Measurements from ENCODE around the gene CREBRF. TPM values are rescaled to one million over a fixed set of nuclear protein-coding genes. Genes with fewer than 3 reads are reported as not detected.

CREBRF gene
- total and polyA plus RNA-seq, 2 of the 4 experiments (the other 2 are of a cell fraction) = 3.2 to 16.1 TPM

DNA sequence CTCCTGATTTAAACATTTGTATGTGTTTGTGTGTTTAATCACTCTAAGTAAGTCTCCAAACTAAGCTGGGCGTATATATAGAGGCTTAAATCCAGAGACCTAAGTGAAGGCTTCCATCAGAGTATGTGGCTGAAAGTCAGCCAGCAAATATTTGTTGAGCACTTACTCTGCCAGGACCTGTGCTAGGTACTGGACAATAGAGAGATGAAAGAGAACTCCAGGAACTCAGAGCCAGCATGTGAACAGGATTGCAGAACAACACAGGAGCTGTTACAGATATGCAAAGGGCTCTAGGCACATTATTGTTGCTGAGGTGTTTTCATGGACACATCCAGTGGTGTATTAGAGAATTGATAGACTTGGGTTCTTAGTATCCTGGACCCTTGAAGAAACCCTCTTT is 83.5 kb downstream of the CREBRF start:
- whole genome bisulfite sequencing, 2 experiments (ENCODE audit: extremely low coverage in 2 of 2, insufficient read length in 1 of 2) = no CpG with 5 or more reads among the region's 1 CpG
- ChIA-PET CTCF (no interaction called here), POLR2A (ENCODE audit: unreplicated experiment) (no interaction called here)
- H3K79me1 ChIP-seq (ENCODE audit: low read depth in 1 of 2, low read length in 2 of 2) = peaks cover 0 to 3% of the 10 kb centered on the region in 2 experiments; a peak in 2 of 4 replicates
- no peaks in the 10 kb centered on the region; the same call in 1 of the 2 replicates for H3K9me1 ChIP-seq (ENCODE audit: insufficient read depth, low read length)
- no peak overlapping the region for H2AFZ ChIP-seq (replicated peaks; ENCODE audit: low read length, poor library complexity)
- no peak overlapping the region for H2BK15ac ChIP-seq (ENCODE audit: low read depth, low read length)
- no peak for ATAC-seq (ENCODE audit: low read depth)
- no peak overlapping the region for H2BK120ac ChIP-seq (ENCODE audit: low read depth, low read length)
- no peak for DNase-seq
- intact Hi-C loops (cut with micrococcal nuclease) = loop anchor here (5.0 kb wide), 3 partner anchors 42 to 432 kb away; no protein-coding TSS in a partner anchor
- no peak overlapping the region for H3K9ac ChIP-seq (ENCODE audit: low read depth, low read length)
- in situ Hi-C loops (cut with MboI; ENCODE audit: low sequenced_read_pairs) = loop anchor here (5.0 to 10.0 kb wide), 2 partner anchors 157 to 435 kb away; partner anchors contain the start of gene ATP6V0E1
- no peak overlapping the region for H4K5ac ChIP-seq (ENCODE audit: low read depth, low read length)
- no peak for TF ChIP-seq FOS (IDR thresholded peaks at IDR 0.05; ENCODE audit: low read depth, low read length)
- no peak for TF ChIP-seq RCOR1 (IDR thresholded peaks at IDR 0.05; ENCODE audit: insufficient replicate concordance, low read length)
- no peak for TF ChIP-seq MXI1 (IDR thresholded peaks at IDR 0.05; ENCODE audit: borderline replicate concordance, low read depth, low read length)
- no peak for TF ChIP-seq CEBPB (IDR thresholded peaks at IDR 0.05; ENCODE audit: low read depth, low read length)
- TF ChIP-seq, protein P1, sequence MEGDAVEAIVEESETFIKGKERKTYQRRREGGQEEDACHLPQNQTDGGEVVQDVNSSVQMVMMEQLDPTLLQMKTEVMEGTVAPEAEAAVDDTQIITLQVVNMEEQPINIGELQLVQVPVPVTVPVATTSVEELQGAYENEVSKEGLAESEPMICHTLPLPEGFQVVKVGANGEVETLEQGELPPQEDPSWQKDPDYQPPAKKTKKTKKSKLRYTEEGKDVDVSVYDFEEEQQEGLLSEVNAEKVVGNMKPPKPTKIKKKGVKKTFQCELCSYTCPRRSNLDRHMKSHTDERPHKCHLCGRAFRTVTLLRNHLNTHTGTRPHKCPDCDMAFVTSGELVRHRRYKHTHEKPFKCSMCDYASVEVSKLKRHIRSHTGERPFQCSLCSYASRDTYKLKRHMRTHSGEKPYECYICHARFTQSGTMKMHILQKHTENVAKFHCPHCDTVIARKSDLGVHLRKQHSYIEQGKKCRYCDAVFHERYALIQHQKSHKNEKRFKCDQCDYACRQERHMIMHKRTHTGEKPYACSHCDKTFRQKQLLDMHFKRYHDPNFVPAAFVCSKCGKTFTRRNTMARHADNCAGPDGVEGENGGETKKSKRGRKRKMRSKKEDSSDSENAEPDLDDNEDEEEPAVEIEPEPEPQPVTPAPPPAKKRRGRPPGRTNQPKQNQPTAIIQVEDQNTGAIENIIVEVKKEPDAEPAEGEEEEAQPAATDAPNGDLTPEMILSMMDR (conservative IDR thresholded peaks at IDR 0.05; ENCODE audit: low read depth, low read length) = no peak
- TF ChIP-seq, protein P2, sequence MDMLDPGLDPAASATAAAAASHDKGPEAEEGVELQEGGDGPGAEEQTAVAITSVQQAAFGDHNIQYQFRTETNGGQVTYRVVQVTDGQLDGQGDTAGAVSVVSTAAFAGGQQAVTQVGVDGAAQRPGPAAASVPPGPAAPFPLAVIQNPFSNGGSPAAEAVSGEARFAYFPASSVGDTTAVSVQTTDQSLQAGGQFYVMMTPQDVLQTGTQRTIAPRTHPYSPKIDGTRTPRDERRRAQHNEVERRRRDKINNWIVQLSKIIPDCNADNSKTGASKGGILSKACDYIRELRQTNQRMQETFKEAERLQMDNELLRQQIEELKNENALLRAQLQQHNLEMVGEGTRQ (IDR thresholded peaks at IDR 0.05; ENCODE audit: low read depth, low read length) = no peak
- no peak for TF ChIP-seq SMC3 (IDR thresholded peaks at IDR 0.05; ENCODE audit: low read depth, low read length)
- TF ChIP-seq MAZ (IDR thresholded peaks at IDR 0.05; ENCODE audit: borderline replicate concordance, low read depth, low read length) = no peak
- no peak for TF ChIP-seq BHLHE40 (IDR thresholded peaks at IDR 0.05; ENCODE audit: low read depth, low read length)
- TF ChIP-seq POLR2A (IDR thresholded peaks at IDR 0.05; ENCODE audit: low read depth, low read length) = no peak
- no peak for TF ChIP-seq CHD1 (IDR thresholded peaks at IDR 0.05; ENCODE audit: low read depth, low read length)
- TF ChIP-seq RFX5 (IDR thresholded peaks at IDR 0.05; ENCODE audit: low read depth, low read length) = no peak
- no peak for TF ChIP-seq NFE2L2 (IDR thresholded peaks at IDR 0.05; ENCODE audit: low read depth, low read length)
- TF ChIP-seq, protein P3, sequence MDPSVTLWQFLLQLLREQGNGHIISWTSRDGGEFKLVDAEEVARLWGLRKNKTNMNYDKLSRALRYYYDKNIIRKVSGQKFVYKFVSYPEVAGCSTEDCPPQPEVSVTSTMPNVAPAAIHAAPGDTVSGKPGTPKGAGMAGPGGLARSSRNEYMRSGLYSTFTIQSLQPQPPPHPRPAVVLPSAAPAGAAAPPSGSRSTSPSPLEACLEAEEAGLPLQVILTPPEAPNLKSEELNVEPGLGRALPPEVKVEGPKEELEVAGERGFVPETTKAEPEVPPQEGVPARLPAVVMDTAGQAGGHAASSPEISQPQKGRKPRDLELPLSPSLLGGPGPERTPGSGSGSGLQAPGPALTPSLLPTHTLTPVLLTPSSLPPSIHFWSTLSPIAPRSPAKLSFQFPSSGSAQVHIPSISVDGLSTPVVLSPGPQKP (IDR thresholded peaks at IDR 0.05; ENCODE audit: borderline replicate concordance, low read depth, low read length) = no peak
- no peak overlapping the region for H3K56ac ChIP-seq (ENCODE audit: extremely low read depth, insufficient read depth, low read length)
- BruUV-seq (replicated peaks) = no TSS peak
- no peak overlapping the region for H3K4ac ChIP-seq (ENCODE audit: low read depth, low read length)
- no peaks in the 10 kb centered on the region for H4K20me1 ChIP-seq (ENCODE audit: insufficient read depth, low read length)
- no peak overlapping the region for H3K4me2 ChIP-seq (ENCODE audit: low read depth, low read length)
- H3K27me3 ChIP-seq (ENCODE audit: control insufficient read depth, insufficient read depth, low read length) = no peaks in the 10 kb centered on the region
- H3K27ac ChIP-seq (ENCODE audit: insufficient read depth, low read length) = no peak overlapping the region
- H3K14ac ChIP-seq (replicated peaks; ENCODE audit: low read depth, low read length) = no peak overlapping the region
- no peaks in the 10 kb centered on the region for H3K36me3 ChIP-seq (ENCODE audit: control insufficient read depth, insufficient read depth, low read length)
- dilution Hi-C loops (cut with HindIII; ENCODE audit: low sequenced_read_pairs, unreplicated experiment) = no loop called here
- no peak overlapping the region for H3K4me3 ChIP-seq (ENCODE audit: insufficient read depth, low read depth, low read length)
- H2BK5ac ChIP-seq (ENCODE audit: low read depth, low read length, poor library complexity, severe bottlenecking) = no peak overlapping the region
- H3K23ac ChIP-seq (ENCODE audit: low read depth, low read length) = no peak overlapping the region
- H3K9me3 ChIP-seq (ENCODE audit: control insufficient read depth, insufficient read depth, low read length) = no peaks in the 10 kb centered on the region
- no peak overlapping the region for H4K8ac ChIP-seq (ENCODE audit: low read depth in 2 of 2, low read length in 2 of 2)
- no peak overlapping the region for H2BK20ac ChIP-seq (ENCODE audit: low read depth, low read length)
- no peak overlapping the region for H2AK9ac ChIP-seq (replicated peaks; ENCODE audit: low read depth, low read length, poor library complexity)
- H3K18ac ChIP-seq (ENCODE audit: low read depth, low read length) = no peak overlapping the region
- H4K91ac ChIP-seq (ENCODE audit: insufficient read depth, low read depth, low read length) = no peak overlapping the region
- H3K4me1 ChIP-seq (ENCODE audit: control insufficient read depth, insufficient read depth, low read length) = no peaks in the 10 kb centered on the region
- H2AK5ac ChIP-seq (ENCODE audit: low read depth, low read length) = no peak overlapping the region

Data from IMR-90 (cell line).